Anterior cingulate cortex (tissue), 58 donors: ENCODE data around the gene VAT1L.

ENCODE experiments used
- DNase-seq, 58 donors: peaks; one replicate each; lab custom pipeline; 2025; lab: John Stamatoyannopoulos, UW

VAT1L gene

DNA sequence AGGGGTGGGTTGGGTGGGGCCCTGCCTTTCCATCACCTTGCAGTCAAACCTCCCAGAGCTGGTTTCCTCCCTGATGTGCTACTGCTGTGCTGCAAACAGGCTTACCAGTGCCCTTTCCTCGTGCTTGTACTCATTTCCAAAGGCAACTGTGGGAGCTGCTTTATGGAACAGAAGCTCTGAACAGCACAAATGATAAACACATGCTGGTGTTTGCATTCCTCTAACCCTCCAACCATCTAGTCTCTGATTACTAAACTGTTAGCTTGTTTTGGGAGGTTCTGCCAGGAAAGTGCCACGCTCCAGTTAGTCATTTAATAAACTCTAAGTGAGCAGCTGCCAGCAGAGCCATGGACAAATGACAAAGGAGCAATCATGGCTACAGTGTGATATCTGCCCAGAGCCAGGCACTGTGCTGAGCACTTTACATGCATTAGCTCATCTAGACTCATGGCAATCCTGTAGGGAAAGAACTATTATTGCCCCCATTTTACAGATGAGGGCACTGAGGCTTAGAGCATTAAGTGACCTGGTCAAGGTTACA, 110.4 kb downstream of the VAT1L start:
- DNase-seq = peak in 2 of 58 donors; percentile 6 to 16

DNA sequence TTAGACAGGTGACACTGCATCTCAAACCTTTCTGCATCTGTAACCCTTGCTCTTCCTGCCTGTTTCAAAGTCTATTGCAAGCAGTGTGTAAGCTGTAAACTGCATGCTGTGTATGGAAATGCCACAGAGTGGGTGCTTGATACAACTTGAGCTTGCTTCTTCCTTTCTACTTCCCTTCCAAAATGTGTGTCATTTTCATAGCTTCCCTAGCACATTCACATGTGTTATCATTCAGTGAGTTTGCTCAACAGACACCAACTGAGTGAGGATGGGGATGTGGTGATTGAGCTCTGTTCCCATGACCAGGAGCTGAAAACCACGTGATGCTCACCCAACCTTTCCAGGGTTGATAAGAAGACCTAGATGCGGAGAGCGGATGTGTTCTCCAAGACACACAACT, 111.1 kb downstream of the VAT1L start:
- no peak for DNase-seq

GRCh38 chr16:77905374-77905920, 117.1 kb downstream of the VAT1L start:
- DNase-seq = no peak

- no peak for DNase-seq
These were observed 121.7 kb downstream of the VAT1L start for GRCh38 chr16:77910021-77910420.

GRCh38 chr16:77912617-77913016, 124.3 kb downstream of the VAT1L start:
- DNase-seq = no peak

DNA sequence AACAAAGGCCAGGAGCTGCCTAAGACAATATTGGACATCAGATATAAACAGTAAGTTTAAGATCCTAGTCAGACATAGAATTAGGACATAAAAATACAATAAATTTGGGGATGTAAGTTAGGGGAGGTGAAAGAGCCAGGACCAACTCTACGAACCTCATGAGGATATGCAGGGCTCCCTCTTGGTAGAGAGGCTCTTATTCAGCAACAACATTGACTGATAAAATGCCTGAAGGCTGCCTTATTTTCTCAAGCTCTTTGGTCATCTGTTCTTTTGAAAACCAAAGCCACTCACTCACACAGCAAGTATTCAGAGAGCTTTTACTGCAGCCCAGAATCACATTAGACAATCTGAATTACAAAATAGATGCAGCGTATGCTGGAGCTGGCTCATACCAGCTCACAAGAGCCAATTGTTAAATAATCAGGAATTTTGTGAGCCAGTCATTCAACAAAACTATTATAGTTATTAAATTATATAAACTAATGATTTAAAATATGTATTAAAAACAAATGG, 125.4 kb downstream of the VAT1L start:
- DNase-seq = no peak

GRCh38 chr16:77916111-77916510, 127.7 kb downstream of the VAT1L start:
- no peak for DNase-seq

- DNase-seq = no peak
These were observed 129.6 kb downstream of the VAT1L start for GRCh38 chr16:77917971-77918370.

DNA sequence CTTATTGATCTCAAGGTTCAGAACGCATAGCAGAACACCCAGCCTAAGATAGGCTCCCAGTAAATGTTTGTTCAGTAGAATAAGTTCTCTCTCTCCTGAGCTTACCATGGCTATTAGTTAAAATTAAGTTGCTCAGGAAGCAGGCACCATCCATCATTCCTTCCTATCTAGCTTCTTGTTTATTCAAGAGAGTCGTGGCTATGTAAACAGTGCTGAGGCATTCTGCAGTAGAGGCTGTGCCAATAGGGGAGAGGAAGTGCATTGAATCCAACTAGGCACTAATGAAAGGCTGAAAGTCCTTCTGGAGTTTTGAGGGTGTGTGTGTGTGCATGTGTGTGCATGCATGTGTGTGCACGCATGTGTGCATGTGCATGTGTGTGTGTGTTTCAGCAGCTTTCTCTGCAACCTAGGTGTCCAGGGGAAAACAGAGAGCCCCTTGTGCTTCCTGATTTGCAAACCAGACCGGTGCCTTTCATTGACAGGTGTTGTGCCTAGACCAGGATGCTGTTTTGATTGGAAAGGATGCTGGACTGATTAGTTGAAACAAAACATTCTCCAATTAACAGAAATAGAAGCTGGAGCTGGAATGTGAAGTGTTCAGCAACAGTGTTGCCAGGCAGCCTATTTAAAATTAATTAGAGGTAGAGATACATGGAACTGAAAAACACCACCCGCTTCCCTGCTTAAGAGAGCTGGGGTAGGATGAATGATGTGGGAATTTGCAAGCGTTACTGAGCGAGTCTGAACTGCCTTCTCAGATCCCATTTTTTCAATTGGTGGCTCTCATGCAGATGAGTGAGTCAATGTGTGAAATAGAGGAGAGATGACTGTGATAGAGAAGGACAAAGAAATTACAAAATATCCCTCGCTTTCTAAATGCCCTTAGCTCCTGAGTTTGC, 130.7 kb downstream of the VAT1L start:
- DNase-seq = no peak

DNA sequence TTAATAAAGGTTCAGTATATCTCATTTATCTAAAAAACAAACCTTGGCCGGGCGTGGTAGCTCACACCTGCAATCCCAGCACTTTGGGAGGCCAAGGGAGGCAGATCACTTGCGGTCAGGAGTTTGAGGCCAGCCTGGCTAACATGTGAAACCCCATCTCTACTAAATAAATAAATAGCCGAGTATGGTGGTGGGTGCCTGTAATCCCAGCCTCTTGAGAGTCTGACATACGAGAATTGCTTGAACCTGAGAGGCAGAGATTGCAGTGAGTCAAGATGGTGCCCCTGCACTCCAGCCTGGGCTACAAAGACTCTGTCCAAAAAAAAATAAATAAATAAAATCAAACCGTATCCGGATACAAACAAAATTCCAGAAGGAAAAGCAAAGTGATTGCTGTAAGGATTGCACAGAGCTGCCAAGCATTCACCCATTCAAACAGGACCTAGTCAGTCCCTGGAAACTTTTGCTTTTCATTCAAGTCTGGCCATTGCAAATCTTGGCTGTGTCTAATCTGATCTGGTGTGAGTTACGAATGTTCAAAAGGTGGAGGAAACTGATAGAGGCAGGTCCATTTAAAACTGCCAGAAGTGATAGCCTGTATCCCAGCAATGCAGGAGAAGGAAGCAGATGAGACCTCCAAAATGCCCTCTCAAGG, 131.5 kb downstream of the VAT1L start:
- no peak for DNase-seq

- no peak for DNase-seq
These were observed 132.6 kb downstream of the VAT1L start for GRCh38 chr16:77920984-77921383.

DNA sequence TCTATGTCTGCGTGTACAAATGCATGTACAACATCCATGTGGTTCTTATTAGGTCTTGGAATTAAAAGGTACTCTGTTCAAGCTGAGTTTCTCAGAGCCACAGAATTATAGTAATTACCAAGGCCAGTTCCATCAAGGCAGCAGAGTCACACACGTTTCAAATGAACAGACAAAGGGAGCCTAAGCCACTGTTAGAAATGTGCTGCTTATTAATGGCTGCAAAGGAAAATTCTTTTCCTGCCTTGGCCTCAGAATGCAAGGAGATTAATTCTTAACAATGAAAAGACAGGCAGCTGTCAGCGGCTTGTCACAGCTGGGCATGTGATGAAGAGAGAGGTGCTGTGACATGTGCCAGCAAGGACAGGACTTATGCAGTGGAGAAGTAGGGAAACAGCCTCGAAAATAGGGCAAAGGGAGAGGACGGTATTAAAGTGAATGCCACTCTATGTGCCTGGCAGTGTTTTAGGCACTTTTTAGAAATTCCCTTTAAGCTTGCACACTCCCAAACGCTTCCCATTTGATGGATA, 133.9 kb downstream of the VAT1L start:
- no peak for DNase-seq

- no peak for DNase-seq
These were observed 137.2 kb downstream of the VAT1L start for GRCh38 chr16:77925531-77925930.

- DNase-seq = no peak
These were observed 139.7 kb downstream of the VAT1L start for GRCh38 chr16:77928096-77928495.

DNA sequence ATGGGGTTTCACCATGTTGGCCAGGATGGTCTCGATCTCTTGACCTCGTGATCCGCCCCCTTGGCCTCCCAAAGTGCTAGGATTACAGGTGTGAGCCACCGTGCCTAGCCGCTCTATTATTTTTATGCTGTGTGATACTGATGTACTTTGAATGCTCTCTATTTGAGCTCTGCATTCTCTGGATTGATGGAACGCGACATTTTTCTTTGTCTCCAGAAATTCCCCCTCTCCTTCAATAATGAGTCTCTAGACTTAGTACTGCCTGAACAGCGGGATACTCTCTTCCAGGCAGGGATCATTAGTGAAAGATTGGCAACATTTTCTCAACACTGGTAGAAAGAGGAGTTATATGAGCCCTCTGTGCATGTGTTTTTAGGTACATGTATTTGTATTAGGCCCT, 140.6 kb downstream of the VAT1L start:
- no peak for DNase-seq

GRCh38 chr16:77931058-77931457, 142.7 kb downstream of the VAT1L start:
- DNase-seq = no peak

GRCh38 chr16:77937473-77938149, 149.2 kb downstream of the VAT1L start:
- DNase-seq = no peak

DNA sequence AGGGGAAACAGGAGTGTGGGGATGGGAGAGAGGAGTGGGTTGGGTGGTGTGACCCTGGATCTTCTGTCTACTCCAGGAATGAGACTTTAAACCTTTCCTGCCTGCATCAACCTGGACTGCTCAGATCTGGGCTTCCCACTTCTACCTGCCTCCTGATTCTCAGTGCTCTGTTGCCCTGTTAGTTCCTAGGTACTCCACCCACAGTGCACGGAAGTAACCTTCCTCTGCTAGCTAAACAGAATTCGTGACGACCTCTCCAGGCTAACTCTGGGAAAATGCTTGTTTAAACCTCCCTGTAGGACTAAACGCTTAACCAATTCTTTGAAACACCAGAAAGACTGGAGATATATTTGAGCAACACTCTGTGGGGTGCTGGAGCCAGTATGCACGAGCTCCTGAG, 150.5 kb downstream of the VAT1L start:
- no peak for DNase-seq

GRCh38 chr16:77939968-77940367, 151.6 kb downstream of the VAT1L start:
- no peak for DNase-seq

GRCh38 chr16:77943801-77944200, 155.4 kb downstream of the VAT1L start:
- no peak for DNase-seq
